HG03280 (cell line): ENCODE data around the gene PPP6C.
"Not testable (repeated sequence)": the region's sequence is repeated elsewhere in the genome, so short reads cannot be mapped to it uniquely, and the experiment has no call there.

ENCODE experiments used
- ATAC-seq: cut with Tn5 transposase; IDR thresholded peaks from one replicate; pipeline ENCODE4 v1.9.1; 2021; ENCODE audit warnings: mild to moderate bottlenecking, moderate library complexity; ENCODE audit not compliant: unreplicated experiment

The PPP6C gene

GRCh38 chr9:125189361-125190289, at the start of gene PPP6C:
TSS of gene PPP6C (minus strand) at chr9:125189803. CDS start at chr9:125189718, 85 bp downstream.
- peak; percentile 99 for ATAC-seq

GRCh38 chr9:125238915-125239446, 49.4 kb upstream of the PPP6C start:
- ATAC-seq: no peak

- ATAC-seq: no peak
Measured at GRCh38 chr9:125238127-125238914, 48.7 kb upstream of the PPP6C start.

GRCh38 chr9:125236520-125237159, 47.0 kb upstream of the PPP6C start:
- not testable (repeated sequence) for ATAC-seq

GRCh38 chr9:125235804-125236519, 46.4 kb upstream of the PPP6C start:
- ATAC-seq: no peak

- not testable (repeated sequence) for ATAC-seq
Measured at GRCh38 chr9:125234099-125234498, 44.5 kb upstream of the PPP6C start.

- ATAC-seq: no peak
Measured at GRCh38 chr9:125233678-125234077, 44.1 kb upstream of the PPP6C start.

- ATAC-seq: no peak
Measured at GRCh38 chr9:125227761-125228160, 38.2 kb upstream of the PPP6C start.

GRCh38 chr9:125224858-125225257, 35.3 kb upstream of the PPP6C start:
- not testable (repeated sequence) for ATAC-seq

- no peak for ATAC-seq
Measured at GRCh38 chr9:125218621-125219020, 29.0 kb upstream of the PPP6C start.

- ATAC-seq: no peak
Measured at GRCh38 chr9:125214186-125214585, 24.6 kb upstream of the PPP6C start.

GRCh38 chr9:125204477-125204876, 14.9 kb upstream of the PPP6C start:
- no peak for ATAC-seq

GRCh38 chr9:125202846-125203618, 13.4 kb upstream of the PPP6C start:
- no peak for ATAC-seq

- ATAC-seq: peak; percentile 99
Measured at GRCh38 chr9:125200216-125201047, 10.8 kb upstream of the PPP6C start, which contains the start of gene RABEPK. TSS of gene RABEPK (plus strand) at chr9:125200542. CDS start at chr9:125203014, 2,472 bp downstream.

- ATAC-seq: not testable (repeated sequence)
Measured at GRCh38 chr9:125195591-125195990, 6.0 kb upstream of the PPP6C start.

- ATAC-seq: not testable (repeated sequence)
Measured at GRCh38 chr9:125194466-125194865, 4.9 kb upstream of the PPP6C start.

GRCh38 chr9:125190361-125190801, 778 bp upstream of the PPP6C start:
- ATAC-seq: no peak

GRCh38 chr9:125189011-125189360, 617 bp downstream of the PPP6C start:
- ATAC-seq: peak; percentile 12

GRCh38 chr9:125183561-125183960, 6.0 kb downstream of the PPP6C start:
- no peak for ATAC-seq
